CD4-positive, alpha-beta T cell treated with Interleukin-6 for 4 hours (primary cell): ENCODE measurements around the gene SPDYE3.
A peak's percentile ranks its signal among the peaks of the same experiment; 100 is the strongest.
"Not testable (repeated sequence)": the region's sequence is repeated elsewhere in the genome, so short reads cannot be mapped to it uniquely, and the experiment has no call there.

ENCODE experiments used
- DNase-seq: peaks from one replicate; pipeline ENCODE4 v3.0.0-alpha.2; 2020; ENCODE audit warnings: mixed read lengths

Gene SPDYE3

GRCh38 chr7:100352984-100353684, 45.6 kb downstream of the SPDYE3 start:
- no peak for DNase-seq

DNA sequence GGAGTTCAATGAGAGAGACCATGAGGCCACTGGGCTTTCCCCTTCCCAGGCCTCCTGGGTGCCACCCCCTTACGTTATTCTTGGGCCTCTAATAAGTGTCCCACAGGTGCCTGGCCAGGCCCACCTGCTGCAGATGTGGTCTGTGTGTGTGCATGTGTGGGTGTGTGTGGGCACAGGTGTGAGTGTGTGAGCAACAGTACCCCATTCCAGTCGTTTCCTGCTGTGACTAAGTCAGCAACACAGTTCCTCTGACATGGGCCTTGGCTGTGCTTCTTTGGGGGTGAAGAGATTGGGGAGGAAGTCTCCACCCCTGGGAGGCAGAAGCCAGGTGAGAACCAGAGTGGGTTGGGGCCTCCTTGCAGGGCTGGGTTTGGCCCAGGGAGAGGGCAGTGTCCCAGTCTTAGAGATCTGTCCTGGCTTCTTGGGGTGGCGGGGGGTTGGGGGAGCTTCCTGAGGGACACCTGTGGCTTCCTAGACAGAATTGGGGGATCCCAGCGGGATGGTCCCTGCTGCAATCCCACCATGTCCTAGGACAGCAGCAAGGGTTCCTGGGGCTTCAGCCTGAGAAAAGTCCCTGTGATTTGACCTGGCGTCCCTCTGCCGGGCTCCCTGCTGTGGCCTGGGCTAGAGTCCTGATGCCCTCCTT, 46.3 kb downstream of the SPDYE3 start:
- peak; percentile 40 for DNase-seq

- DNase-seq, result no peak
Measured at GRCh38 chr7:100356416-100357068, 49.0 kb downstream of the SPDYE3 start.

DNA sequence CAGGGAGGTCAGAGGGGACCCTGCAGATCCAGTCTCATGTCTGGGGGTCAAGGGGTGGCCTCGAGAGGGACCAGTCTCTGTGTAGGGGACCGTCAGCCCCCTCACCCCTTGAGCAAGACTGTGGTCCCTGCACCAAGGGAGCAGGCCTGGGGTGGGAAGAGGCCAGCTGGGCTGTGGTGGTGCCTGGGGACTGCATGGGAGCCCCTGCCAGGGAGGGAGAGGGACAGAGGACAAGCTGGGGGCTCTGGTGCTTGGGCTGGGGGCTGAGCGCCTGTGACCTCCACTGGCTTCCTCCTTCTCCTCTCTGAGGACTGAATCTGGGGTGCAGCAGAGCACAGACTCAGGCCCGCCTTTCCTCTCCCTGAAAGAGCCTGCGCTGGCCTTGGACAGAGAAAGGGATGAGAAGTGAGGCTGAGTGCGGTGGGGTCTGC, 49.6 kb downstream of the SPDYE3 start:
- DNase-seq, result no peak

- no peak for DNase-seq
Measured at GRCh38 chr7:100358027-100358856, 50.7 kb downstream of the SPDYE3 start, which contains the start of gene PILRB. Gene PILRB (plus strand): TSS chr7:100358117. CDS start chr7:100358303, 186 bp downstream.

DNA sequence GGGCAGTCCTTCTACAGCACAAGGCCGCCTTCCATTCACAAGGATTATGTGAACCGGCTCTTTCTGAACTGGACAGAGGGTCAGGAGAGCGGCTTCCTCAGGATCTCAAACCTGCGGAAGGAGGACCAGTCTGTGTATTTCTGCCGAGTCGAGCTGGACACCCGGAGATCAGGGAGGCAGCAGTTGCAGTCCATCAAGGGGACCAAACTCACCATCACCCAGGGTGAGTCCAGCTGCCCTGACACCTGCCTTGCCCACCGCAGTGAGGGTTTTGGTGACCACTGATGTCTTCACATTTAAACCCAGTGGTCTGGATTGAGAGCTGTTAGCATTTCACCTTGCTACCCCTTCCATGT, 51.3 kb downstream of the SPDYE3 start:
- DNase-seq, result no peak

GRCh38 chr7:100360135-100360854, 52.8 kb downstream of the SPDYE3 start:
- no peak for DNase-seq

DNA sequence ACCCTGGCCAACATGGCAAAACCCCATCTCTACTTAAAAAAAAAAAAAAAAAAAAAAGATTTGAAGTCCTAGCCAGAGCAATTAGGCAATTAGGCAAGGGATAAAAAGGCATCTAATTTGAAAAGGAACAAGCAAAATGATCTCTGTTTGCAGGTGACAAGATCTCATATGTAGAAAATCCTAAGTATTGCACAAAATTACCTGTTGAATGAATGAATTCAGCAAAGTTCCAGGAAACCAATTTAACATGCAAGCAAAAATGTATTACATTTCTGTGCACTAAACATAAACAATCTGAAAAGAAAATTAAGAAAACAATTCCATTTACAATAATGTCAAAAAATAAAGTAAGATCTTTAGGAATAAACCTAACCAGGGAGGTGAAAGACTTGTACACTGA, 55.6 kb downstream of the SPDYE3 start:
- DNase-seq, result no peak

- not testable (repeated sequence) for DNase-seq
Measured at GRCh38 chr7:100363797-100364196, 56.3 kb downstream of the SPDYE3 start.

DNA sequence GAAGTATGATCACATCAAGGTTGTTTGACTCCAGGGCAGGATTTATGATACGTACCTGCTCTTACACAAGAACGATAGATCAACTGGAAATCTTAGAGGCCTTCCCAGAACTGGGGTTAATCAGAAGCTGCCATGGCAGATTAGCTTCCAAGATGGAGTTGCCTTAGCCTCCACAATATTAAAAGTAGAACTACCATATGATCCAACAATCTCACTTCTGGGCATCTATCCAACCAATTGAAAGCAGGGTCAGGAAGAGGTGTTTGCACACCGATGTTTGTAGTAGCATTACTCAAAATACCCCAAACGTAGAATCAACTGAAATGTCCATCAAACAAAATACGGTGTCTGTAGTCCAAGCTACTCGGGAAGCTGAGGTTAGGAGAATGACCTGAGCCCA, 57.0 kb downstream of the SPDYE3 start:
- DNase-seq, result no peak

DNA sequence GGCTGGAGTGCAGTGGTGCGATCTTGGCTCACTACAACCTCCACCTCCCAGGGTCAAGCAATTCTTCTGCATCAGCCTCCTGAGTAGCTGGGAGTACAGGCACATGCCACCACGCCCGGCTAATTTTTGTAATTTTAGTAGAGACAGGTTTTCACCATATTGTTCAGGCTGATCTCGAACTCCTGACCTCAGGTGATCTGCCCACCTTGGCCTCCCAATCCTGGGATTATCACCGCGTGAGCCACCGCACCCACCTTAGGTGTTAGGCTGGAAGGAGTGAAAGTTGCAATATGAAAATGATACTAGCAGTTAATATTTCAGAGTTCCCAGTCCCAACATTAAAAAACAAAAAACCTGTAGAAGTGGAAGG, 58.5 kb downstream of the SPDYE3 start:
- not testable (repeated sequence) for DNase-seq

DNA sequence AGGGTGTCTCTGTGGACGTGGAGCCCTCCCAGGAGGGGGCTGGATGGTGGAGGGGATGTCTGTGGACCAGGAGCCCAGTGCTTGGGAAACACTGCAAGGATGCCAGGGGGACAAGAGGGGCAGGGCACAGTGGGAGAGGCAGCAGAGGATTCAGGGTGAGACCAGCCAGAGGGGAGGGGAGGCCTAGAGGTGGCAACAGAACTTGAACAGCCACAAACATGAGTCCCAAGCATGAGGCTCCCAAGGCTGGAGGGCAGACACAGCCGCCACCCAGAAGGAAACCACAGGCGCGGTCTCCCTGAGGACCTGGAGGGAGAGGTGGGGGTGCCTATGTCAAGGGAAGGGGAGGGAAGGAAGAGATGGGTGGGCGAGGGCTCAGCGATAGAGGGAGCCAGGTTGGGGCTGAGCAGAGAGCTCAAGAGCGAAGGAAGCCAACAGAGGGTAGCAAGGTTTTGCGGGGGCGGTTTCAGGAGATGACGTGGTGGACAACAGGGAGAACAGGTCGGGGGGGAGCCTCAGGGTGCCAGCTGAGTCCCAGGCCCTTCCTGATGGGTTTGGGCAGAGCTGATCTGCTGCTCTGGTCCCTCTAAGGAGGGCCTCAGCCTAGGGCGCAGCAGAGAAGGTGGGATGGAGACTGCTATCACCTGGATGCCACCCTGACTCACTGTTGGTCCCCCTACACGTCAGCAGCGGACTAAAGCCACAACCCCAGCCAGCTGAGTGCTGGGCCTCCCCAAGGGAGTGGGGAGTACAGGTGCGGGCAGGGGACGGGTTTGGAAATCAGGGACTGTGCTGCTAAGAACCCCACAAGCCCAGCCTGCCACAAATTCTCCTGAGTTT, 59.1 kb downstream of the SPDYE3 start:
- no peak for DNase-seq

DNA sequence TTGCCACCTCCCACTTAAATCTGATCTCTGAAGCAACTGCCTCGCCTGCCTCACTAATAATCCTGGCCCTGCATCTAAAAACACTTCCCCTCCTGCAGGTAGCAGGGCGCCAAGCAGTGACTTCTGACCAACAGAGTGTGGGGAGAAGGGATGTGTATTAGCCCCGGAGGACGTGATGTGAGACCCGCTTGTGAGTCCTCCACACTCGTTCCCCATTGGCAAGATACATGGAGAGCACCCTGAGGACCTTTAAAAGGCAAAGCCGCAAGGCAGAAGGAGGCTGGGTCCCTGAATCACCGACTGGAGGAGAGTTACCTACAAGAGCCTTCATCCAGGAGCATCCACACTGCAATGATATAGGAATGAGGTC, 59.7 kb downstream of the SPDYE3 start:
- DNase-seq, result no peak

GRCh38 chr7:100367676-100368613, 60.4 kb downstream of the SPDYE3 start:
- no peak for DNase-seq

DNA sequence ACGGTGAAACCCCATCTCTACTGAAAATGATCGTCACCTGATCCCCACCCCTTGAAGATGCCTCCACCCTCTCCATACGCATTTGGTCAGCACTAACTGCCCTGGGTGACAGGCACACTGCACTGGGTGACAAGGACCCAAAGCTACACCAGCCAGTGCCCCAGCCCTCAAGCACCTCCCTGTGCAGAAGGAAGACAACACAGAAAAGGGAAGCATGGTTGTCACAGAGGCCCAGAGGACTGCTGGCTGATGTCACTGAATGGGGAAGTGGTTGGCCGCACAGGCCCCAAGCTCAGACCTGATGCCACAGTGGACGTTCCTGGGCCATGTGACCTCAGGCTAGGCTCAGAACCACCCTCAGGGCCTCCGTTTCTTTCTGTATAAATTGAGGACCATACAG, 61.6 kb downstream of the SPDYE3 start:
- DNase-seq, result no peak

DNA sequence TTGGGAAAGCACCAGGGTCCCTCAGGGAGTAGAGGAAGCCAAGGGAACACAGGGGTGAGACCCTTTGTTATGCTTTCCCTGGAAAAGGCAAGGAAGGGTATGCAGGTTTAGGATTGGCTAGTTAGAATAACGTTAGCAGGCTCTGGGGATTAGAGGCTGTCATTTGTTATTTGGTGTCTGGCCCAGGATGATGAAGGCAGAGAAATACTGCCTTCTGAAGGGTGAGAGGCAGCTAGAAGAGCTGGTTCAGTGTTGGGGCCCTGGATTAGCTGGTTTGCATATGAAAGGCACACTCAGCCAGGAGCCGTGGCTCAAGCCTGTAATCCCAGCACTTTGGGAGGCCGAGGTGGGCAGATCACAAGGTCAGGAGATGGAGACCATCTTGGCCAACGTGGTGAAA, 62.8 kb downstream of the SPDYE3 start:
- DNase-seq, result no peak

- DNase-seq, result no peak
Measured at GRCh38 chr7:100370746-100371145, 63.2 kb downstream of the SPDYE3 start.

DNA sequence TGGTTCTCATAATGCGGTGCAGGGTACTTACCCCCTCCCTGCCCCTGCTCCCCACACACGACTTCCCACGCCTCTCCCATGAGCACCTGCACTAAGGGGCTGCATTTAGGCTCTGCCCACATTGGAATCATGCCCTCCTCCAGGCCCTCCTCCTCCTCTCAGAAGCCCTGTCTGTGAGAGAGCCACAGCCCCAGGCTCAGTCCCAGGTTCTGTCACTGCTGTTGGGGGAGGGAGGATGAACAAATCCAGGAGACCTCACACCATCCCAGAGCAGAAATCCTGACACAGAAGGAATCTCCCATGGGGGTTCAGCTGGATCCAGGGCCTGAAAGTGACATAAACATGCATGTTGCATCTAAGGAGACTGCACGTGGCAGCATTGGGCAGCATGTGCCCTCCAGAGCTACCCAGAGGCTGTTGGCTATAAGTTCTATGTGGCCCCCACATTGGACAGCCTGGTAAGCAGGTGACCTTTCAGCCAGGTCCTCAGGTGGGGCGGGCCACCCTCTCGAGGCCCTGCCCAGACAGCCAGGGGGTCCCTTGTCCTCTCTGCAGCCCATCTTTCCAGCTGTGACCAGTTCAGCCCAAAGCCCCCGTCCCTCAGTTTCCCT, 64.2 kb downstream of the SPDYE3 start:
- no peak for DNase-seq
